HG03457 (cell line): ENCODE data around the gene SH3PXD2B.

Experiments
- ATAC-seq: cut with Tn5 transposase; IDR thresholded peaks from one replicate; pipeline ENCODE4 v1.9.1; 2021; ENCODE audit warnings: moderate number of reproducible peaks; ENCODE audit not compliant: unreplicated experiment

The SH3PXD2B gene

GRCh38 chr5:172280929-172281328, 173.4 kb downstream of the SH3PXD2B start:
- no peak for ATAC-seq

- ATAC-seq: no peak
Observed at GRCh38 chr5:172280317-172280716, 174.0 kb downstream of the SH3PXD2B start.

- ATAC-seq: no peak
Observed at GRCh38 chr5:172278356-172278755, 176.0 kb downstream of the SH3PXD2B start.

- ATAC-seq: no peak
Observed at GRCh38 chr5:172276214-172276613, 178.1 kb downstream of the SH3PXD2B start.
